ENCODE data around the gene TNFRSF13B.
"Not testable (repeated sequence)": the region's sequence is repeated elsewhere in the genome, so short reads cannot be mapped to it uniquely, and the experiment has no call there.

TNFRSF13B gene

GRCh38 chr17:16900288-16900882, 71.5 kb downstream of the TNFRSF13B start:
- DNase-seq, result no peak

- DNase-seq, result not testable (repeated sequence)
Measured at GRCh38 chr17:16897211-16897896, 74.6 kb downstream of the TNFRSF13B start.

- not testable (repeated sequence) for DNase-seq
Measured at GRCh38 chr17:16896235-16896634, 75.7 kb downstream of the TNFRSF13B start.

GRCh38 chr17:16893527-16893926, 78.4 kb downstream of the TNFRSF13B start:
- DNase-seq, result not testable (repeated sequence)

- not testable (repeated sequence) for DNase-seq
Measured at GRCh38 chr17:16892876-16893454, 79.0 kb downstream of the TNFRSF13B start.

GRCh38 chr17:16889088-16889465, 82.8 kb downstream of the TNFRSF13B start:
- DNase-seq, result no peak
